Neural progenitor cell (in vitro differentiated cells): ENCODE data around the gene MAP4K1. TPM values are rescaled to one million over a fixed set of nuclear protein-coding genes. Genes with fewer than 3 reads are reported as not detected.

ENCODE experiments used
- DNase-seq: peaks from one replicate; pipeline ENCODE4 v3.0.0-alpha.2; 2016; ENCODE audit warnings: low spot score
- H2AFZ ChIP-seq: fragments of 200-600 bp; sonication (generic); replicated peaks from 2 replicates; pipeline ENCODE4 v1.6.1; 2016; ENCODE audit warnings: antibody characterized with exemption
- H3F3A ChIP-seq: fragments of 200-600 bp; sonication (generic); 2 replicates; pipeline ENCODE4 v1.6.1; 2016; ENCODE audit warnings: antibody characterized with exemption, low read depth
- H3K27ac ChIP-seq: fragments of 200-600 bp; sonication (generic); 2 replicates; pipeline ENCODE4 v1.5.1; 2016; ENCODE audit warnings: mild to moderate bottlenecking
- H3K27me3 ChIP-seq: fragments of 200-600 bp; sonication (generic); 2 replicates; pipeline ENCODE4 v1.6.1; 2016; ENCODE audit warnings: mild to moderate bottlenecking, moderate library complexity
- H3K36me3 ChIP-seq: fragments of 200-600 bp; sonication (generic); 2 replicates; pipeline ENCODE4 v1.5.1; 2016
- H3K4me1 ChIP-seq: fragments of 200-600 bp; sonication (generic); 2 replicates; pipeline ENCODE4 v1.6.1; 2016; ENCODE audit warnings: mixed run types
- H3K4me2 ChIP-seq: fragments of 200-600 bp; sonication (generic); 2 replicates; pipeline ENCODE4 v1.6.1; 2016
- H3K4me3 ChIP-seq: fragments of 200-600 bp; sonication (generic); 2 replicates; pipeline ENCODE4 v1.5.1; 2016
- H3K79me2 ChIP-seq: fragments of 200-600 bp; sonication (generic); 2 replicates; pipeline ENCODE4 v1.6.1; 2016; ENCODE audit warnings: low read depth
- H3K9ac ChIP-seq: fragments of 200-600 bp; sonication (generic); 2 replicates; pipeline ENCODE4 v1.6.1; 2016
- H3K9me3 ChIP-seq: fragments of 200-600 bp; sonication (generic); 2 replicates; pipeline ENCODE4 v1.5.1; 2016; ENCODE audit warnings: low read depth
- H4K20me1 ChIP-seq: fragments of 200-600 bp; sonication (generic); 2 replicates; pipeline ENCODE4 v1.6.1; 2016; ENCODE audit warnings: low read depth
- H3K27ac Mint-ChIP-seq: 3 replicates; pipeline ENCODE4 v1.8.0; 2021; ENCODE audit warnings: mixed read lengths
- H3K27me3 Mint-ChIP-seq: 2 replicates; pipeline ENCODE4 v1.8.0; 2022; ENCODE audit warnings: low read depth, mild to moderate bottlenecking, inconsistent platforms, moderate library complexity, mixed read lengths; ENCODE audit not compliant: insufficient read depth
- H3K36me3 Mint-ChIP-seq: 3 replicates; pipeline ENCODE4 v1.8.0; 2021; ENCODE audit warnings: mixed read lengths
- H3K4me1 Mint-ChIP-seq: 3 replicates; pipeline ENCODE4 v1.8.0; 2021; ENCODE audit warnings: mixed read lengths
- H3K4me3 Mint-ChIP-seq: 3 replicates; pipeline ENCODE4 v1.8.0; 2021; ENCODE audit warnings: mild to moderate bottlenecking, moderate library complexity, mixed read lengths
- H3K9me3 Mint-ChIP-seq: 3 replicates; pipeline ENCODE4 v1.8.0; 2020; ENCODE audit warnings: mixed read lengths
- EZH2 ChIP-seq: fragments of 200-600 bp; sonication (generic); IDR thresholded peaks from 2 replicates; pipeline ENCODE4 v1.6.1; 2017; ENCODE audit warnings: antibody characterized with exemption, mild to moderate bottlenecking, moderate library complexity
- EZH2phosphoT487 ChIP-seq: fragments of 200-600 bp; sonication (generic); IDR thresholded peaks from 2 replicates; pipeline ENCODE4 v1.6.1; 2017; ENCODE audit warnings: antibody characterized with exemption
- total RNA-seq: library from RNA; depleted of rRNA; stranded (reverse); fragments of >200 nt; gene quantifications from 2 replicates; pipeline ENCODE4 v1.2.3, GENCODE V29; 2015; ENCODE audit warnings: low replicate concordance
- TF ChIP-seq, protein P1 (sequence below): fragments of 200-600 bp; sonication (generic); IDR thresholded peaks from 2 replicates; pipeline ENCODE4 v1.5.1; 2017; ENCODE audit warnings: antibody characterized with exemption, mild to moderate bottlenecking

MAP4K1 gene
- total RNA-seq, 1 donor from 2014 or later = 3.6 TPM

DNA sequence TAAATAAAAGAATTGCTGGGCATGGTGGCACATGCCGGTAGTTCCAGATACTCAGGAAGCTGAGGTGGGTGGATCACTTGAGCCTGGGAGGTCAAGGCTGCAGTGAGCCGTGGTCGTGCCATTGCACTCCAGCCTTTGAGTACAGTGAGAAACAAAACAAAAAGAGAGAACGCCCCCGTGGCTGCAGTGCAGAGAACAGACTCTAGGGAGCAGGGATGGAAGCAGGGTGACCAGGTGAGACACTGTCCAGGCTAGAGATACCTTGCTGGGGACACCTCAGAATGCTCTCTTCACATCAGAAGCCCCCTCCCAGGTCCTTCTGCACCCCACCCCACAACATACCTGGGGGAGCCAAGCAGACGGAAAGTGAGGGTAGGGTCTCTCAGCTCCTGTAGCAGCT lies 24.8 kb downstream of the MAP4K1 start:
- no peak overlapping the region for H3K27ac Mint-ChIP-seq
- Histone ChIP-seq H3F3A (peaks cover 10% of the 10 kb centered on the region), H4K20me1 (no peaks in the 10 kb centered on the region), H3K27ac (no peak overlapping the region), H3K4me1 (no peaks in the 10 kb centered on the region), H3K4me3 (no peak overlapping the region), H3K9me3 (no peaks in the 10 kb centered on the region), H2AFZ (no peak overlapping the region), H3K27me3 (no peaks in the 10 kb centered on the region), H3K9ac (no peak overlapping the region), H3K36me3 (no peaks in the 10 kb centered on the region), H3K4me2 (no peak overlapping the region), H3K79me2 (no peaks in the 10 kb centered on the region)
- H3K27me3 Mint-ChIP-seq = peaks cover 6% of the 10 kb centered on the region
- peaks cover 3% of the 10 kb centered on the region for H3K4me1 Mint-ChIP-seq
- TF ChIP-seq EZH2 = no peak
- TF ChIP-seq, protein P1, sequence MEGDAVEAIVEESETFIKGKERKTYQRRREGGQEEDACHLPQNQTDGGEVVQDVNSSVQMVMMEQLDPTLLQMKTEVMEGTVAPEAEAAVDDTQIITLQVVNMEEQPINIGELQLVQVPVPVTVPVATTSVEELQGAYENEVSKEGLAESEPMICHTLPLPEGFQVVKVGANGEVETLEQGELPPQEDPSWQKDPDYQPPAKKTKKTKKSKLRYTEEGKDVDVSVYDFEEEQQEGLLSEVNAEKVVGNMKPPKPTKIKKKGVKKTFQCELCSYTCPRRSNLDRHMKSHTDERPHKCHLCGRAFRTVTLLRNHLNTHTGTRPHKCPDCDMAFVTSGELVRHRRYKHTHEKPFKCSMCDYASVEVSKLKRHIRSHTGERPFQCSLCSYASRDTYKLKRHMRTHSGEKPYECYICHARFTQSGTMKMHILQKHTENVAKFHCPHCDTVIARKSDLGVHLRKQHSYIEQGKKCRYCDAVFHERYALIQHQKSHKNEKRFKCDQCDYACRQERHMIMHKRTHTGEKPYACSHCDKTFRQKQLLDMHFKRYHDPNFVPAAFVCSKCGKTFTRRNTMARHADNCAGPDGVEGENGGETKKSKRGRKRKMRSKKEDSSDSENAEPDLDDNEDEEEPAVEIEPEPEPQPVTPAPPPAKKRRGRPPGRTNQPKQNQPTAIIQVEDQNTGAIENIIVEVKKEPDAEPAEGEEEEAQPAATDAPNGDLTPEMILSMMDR = no peak
- TF ChIP-seq EZH2phosphoT487 = no peak
- DNase-seq = no peak
- no peaks in the 10 kb centered on the region for H3K9me3 Mint-ChIP-seq
- H3K4me3 Mint-ChIP-seq = no peak overlapping the region
- H3K36me3 Mint-ChIP-seq = no peaks in the 10 kb centered on the region

DNA sequence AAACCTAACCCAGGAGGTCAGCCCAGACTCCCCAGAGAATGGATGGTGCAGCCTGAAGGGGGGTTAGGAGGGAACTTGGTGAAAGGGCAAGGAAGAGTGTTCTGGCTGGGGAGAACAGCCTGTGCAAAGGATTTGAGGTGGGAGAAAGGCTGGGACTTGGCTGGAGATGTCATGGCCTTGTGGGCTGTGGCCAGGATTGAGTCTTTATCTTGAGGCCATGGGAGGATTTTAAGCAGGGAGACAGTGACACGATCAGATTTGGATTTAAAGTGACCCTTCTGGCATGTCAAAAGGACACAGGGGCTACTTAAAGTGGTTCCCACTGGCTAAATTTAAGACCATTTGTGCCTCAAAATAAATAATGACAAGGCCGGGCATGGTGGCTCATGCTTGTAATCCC lies 29.7 kb downstream of the MAP4K1 start:
- no peak for TF ChIP-seq EZH2phosphoT487
- no peak for TF ChIP-seq EZH2
- TF ChIP-seq, protein P1 = no peak
- Histone ChIP-seq H3F3A (no peaks in the 10 kb centered on the region), H3K27ac (no peak overlapping the region), H3K4me1 (no peaks in the 10 kb centered on the region), H2AFZ (no peak overlapping the region), H3K9ac (no peak overlapping the region), H3K4me3 (no peak overlapping the region), H3K9me3 (no peaks in the 10 kb centered on the region), H3K36me3 (no peaks in the 10 kb centered on the region), H4K20me1 (no peaks in the 10 kb centered on the region), H3K27me3 (no peaks in the 10 kb centered on the region), H3K79me2 (no peaks in the 10 kb centered on the region), H3K4me2 (no peak overlapping the region)
- H3K4me3 Mint-ChIP-seq = no peak overlapping the region
- no peak for DNase-seq
- H3K4me1 Mint-ChIP-seq = no peaks in the 10 kb centered on the region
- no peaks in the 10 kb centered on the region for H3K36me3 Mint-ChIP-seq
- H3K27me3 Mint-ChIP-seq = peaks cover 3% of the 10 kb centered on the region
- no peaks in the 10 kb centered on the region for H3K9me3 Mint-ChIP-seq
- no peak overlapping the region for H3K27ac Mint-ChIP-seq

DNA sequence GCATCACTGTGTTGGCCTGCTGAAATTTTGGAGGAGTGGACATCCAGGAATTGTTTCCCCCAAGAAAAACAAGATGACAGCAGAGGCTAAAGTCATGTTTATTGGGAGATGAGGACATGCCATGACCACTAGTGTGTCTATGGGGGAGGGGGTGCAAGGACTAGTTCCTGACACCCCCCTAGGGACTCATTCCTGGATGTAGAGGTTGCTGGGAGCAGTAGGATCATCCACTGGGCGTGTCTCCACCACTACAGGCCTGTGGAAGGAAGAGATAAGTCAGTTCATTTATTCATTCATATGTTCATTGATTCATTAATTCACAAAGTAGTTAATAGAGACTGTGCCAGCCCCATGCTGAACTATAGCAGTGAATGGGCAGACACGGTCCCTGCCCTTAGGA lies 30.2 kb downstream of the MAP4K1 start:
- Histone ChIP-seq H3K9ac (no peak overlapping the region), H3K27me3 (no peaks in the 10 kb centered on the region), H4K20me1 (no peaks in the 10 kb centered on the region), H3K4me1 (no peaks in the 10 kb centered on the region), H3K36me3 (no peaks in the 10 kb centered on the region), H3K4me3 (no peak overlapping the region), H3K4me2 (no peak overlapping the region), H3F3A (no peaks in the 10 kb centered on the region), H3K79me2 (no peaks in the 10 kb centered on the region), H3K27ac (no peak overlapping the region), H2AFZ (no peak overlapping the region), H3K9me3 (no peaks in the 10 kb centered on the region)
- Mint-ChIP-seq H3K27ac (no peak overlapping the region), H3K4me1 (no peaks in the 10 kb centered on the region), H3K4me3 (no peak overlapping the region), H3K27me3 (peaks cover 3% of the 10 kb centered on the region), H3K36me3 (no peaks in the 10 kb centered on the region), H3K9me3 (no peaks in the 10 kb centered on the region)
- TF ChIP-seq, protein P1 = no peak
- no peak for TF ChIP-seq EZH2
- TF ChIP-seq EZH2phosphoT487 = no peak
- DNase-seq = no peak

DNA sequence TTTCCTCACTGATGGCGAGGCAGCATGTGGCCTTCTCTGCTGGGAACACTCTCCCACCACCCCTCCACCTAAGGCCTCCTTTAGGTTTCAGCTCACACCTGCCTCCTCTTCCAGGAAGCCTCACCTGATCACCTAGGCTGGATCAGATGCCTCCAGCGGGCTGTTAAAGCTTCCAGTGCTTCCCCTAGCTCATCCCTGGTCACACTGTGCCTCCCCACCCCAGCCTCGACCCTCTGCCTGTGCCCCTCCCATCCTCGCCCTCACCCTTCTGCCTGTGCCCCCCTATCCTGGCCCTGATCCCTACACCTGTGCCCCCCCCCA lies 33.8 kb downstream of the MAP4K1 start:
- Histone ChIP-seq H2AFZ (no peak overlapping the region), H4K20me1 (no peaks in the 10 kb centered on the region), H3K9me3 (no peaks in the 10 kb centered on the region), H3K36me3 (no peaks in the 10 kb centered on the region), H3K9ac (no peak overlapping the region), H3K4me3 (no peak overlapping the region), H3F3A (no peaks in the 10 kb centered on the region), H3K4me1 (no peaks in the 10 kb centered on the region), H3K79me2 (no peaks in the 10 kb centered on the region), H3K4me2 (no peak overlapping the region), H3K27ac (no peak overlapping the region), H3K27me3 (no peaks in the 10 kb centered on the region)
- no peaks in the 10 kb centered on the region for H3K36me3 Mint-ChIP-seq
- no peaks in the 10 kb centered on the region for H3K4me1 Mint-ChIP-seq
- TF ChIP-seq, protein P1 = no peak
- TF ChIP-seq EZH2 (no peak), EZH2phosphoT487 (no peak)
- no peak overlapping the region for H3K27ac Mint-ChIP-seq
- no peaks in the 10 kb centered on the region for H3K9me3 Mint-ChIP-seq
- no peak overlapping the region for H3K4me3 Mint-ChIP-seq
- DNase-seq = no peak
- peaks cover 4% of the 10 kb centered on the region for H3K27me3 Mint-ChIP-seq
